Measurements from ENCODE around the gene UGT1A7.
A peak's percentile ranks its signal among the peaks of the same experiment; 100 is the strongest.
"Not testable (repeated sequence)": the region's sequence is repeated elsewhere in the genome, so short reads cannot be mapped to it uniquely, and the experiment has no call there.

UGT1A7 gene

DNA sequence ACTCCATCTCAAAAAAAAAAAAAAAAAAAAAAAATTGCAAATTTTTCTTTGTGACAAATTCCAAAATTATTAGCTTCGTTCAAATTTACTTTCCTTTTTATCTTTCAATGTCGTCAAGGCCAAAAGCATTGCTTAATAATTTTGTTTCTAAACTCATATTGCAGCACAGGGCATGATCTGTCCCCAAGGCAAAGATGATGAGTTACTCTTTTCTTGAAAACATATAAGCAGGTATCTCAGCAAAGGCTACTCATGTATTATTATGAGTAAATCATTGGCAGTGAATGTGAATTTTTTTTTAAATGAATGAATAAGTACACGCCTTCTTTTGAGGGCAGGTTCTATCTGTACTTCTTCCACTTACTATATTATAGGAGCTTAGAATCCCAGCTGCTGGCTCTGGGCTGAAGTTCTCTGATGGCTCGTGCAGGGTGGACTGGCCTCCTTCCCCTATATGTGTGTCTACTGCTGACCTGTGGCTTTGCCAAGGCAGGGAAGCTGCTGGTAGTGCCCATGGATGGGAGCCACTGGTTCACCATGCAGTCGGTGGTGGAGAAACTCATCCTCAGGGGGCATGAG lies at the start of gene UGT1A7:
UGT1A7 (plus strand) TSS at position 381 of the 579 bp plus-strand sequence; CDS start at position 418, 37 bp downstream.
- POLR2A ChIA-PET (ENCODE audit: low non-redundant PET), result no interaction called here
- DNase-seq (ENCODE audit: low spot score), result no peak
- TF ChIP-seq, protein P1, sequence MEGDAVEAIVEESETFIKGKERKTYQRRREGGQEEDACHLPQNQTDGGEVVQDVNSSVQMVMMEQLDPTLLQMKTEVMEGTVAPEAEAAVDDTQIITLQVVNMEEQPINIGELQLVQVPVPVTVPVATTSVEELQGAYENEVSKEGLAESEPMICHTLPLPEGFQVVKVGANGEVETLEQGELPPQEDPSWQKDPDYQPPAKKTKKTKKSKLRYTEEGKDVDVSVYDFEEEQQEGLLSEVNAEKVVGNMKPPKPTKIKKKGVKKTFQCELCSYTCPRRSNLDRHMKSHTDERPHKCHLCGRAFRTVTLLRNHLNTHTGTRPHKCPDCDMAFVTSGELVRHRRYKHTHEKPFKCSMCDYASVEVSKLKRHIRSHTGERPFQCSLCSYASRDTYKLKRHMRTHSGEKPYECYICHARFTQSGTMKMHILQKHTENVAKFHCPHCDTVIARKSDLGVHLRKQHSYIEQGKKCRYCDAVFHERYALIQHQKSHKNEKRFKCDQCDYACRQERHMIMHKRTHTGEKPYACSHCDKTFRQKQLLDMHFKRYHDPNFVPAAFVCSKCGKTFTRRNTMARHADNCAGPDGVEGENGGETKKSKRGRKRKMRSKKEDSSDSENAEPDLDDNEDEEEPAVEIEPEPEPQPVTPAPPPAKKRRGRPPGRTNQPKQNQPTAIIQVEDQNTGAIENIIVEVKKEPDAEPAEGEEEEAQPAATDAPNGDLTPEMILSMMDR (conservative IDR thresholded peaks at IDR 0.05; ENCODE audit: low read depth), result no peak
- H3K27ac ChIP-seq, result no peak within 1 kb of the TSS
- CTCF ChIA-PET, result interaction anchor here (0.7 kb wide), 1 partner anchor 136 kb away, joined by 3 read pairs; no protein-coding TSS in a partner anchor

DNA sequence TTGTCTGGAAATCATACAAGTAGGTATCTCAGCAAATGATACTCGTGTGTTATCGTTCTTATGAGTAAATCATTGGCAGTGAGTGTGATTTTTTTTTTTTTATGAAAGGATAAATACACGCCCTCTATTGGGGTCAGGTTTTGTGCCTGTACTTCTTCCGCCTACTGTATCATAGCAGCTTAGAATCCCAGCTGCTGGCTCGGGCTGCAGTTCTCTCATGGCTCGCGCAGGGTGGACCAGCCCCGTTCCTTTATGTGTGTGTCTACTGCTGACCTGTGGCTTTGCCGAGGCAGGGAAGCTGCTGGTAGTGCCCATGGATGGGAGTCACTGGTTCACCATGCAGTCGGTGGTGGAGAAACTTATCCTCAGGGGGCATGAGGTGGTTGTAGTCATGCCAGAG lies 45.4 kb upstream of the UGT1A7 start, which contains the start of gene UGT1A10:
UGT1A10 (plus strand) TSS at position 143 of the 400 bp plus-strand sequence; CDS start at position 218, 75 bp downstream.
- CTCF ChIA-PET; H3K27ac ChIP-seq; DNase-seq (ENCODE audit: low spot score); POLR2A ChIA-PET (ENCODE audit: low non-redundant PET): not testable (repeated sequence)

DNA sequence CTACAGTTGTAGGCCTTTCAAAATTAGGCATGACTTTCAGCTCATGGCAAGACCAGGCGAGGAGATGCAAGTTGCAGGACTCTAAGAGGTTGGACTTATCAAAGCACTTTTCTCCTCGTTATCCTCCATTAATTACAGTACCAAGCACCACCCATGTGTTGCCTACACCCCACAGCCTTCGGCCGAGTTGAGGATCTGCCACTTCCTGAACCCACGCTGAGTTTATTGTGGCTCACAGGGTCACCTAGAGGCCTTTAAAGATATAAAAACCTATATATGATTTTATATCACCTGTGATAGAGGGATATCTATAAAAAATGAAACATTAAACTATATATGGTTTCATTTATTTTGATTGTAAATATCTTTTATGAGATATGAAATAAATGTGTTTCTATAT lies 42.9 kb upstream of the UGT1A7 start:
- TF ChIP-seq, protein P1 (conservative IDR thresholded peaks at IDR 0.05; ENCODE audit: low read depth), result no peak
- no peak overlapping the region for H3K27ac ChIP-seq
- ChIA-PET CTCF (no interaction called here), POLR2A (ENCODE audit: low non-redundant PET) (no interaction called here)
- DNase-seq (ENCODE audit: low spot score), result no peak

DNA sequence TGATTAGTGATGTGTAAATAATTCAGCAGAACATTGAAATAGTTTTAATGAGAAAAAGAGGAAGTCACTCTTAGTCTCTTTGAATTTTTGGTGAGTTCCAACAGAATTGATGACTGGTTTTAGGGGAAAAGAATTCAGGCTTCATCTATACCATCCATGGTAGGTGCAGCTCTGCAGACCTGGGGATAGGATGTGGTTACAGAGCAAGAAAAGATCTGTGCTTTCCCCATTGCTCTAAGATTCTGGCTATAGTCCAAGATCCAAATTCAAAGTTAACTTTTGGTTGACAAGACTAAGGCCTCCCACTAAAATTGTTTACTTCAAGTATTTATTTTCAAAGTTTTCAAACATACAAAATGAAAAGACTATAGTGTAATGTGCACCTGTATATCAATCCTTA lies 41.8 kb upstream of the UGT1A7 start:
- ChIA-PET POLR2A (ENCODE audit: low non-redundant PET) (no interaction called here), CTCF (no interaction called here)

DNA sequence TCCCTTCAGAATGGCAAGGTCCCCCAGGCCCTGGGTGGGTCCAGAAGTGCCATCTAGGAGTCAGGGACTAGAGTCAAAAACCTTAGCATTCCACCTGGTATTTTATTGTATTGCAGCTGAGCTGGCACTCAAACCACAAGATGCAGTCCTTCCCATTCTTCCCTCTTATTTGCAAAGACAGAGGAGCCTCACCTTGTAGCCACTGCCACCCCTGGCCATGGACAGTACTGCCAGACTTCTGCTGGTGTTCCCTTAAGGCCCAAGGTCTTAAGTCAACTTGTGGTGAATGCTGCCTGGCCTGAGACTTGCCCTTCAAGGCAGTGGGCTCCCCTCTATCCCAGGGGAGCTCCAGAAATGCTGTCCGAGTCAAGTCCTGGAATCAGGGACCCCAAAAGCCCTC lies 38.6 kb upstream of the UGT1A7 start:
- POLR2A ChIA-PET (ENCODE audit: low non-redundant PET), result no interaction called here
- H3K27ac ChIP-seq, result no peak overlapping the region
- TF ChIP-seq, protein P1 (conservative IDR thresholded peaks at IDR 0.05; ENCODE audit: low read depth), result no peak
- CTCF ChIA-PET, result interaction anchor here (0.5 to 0.6 kb wide), 2 partner anchors 132 to 273 kb away, joined by 3 read pairs; no protein-coding TSS in a partner anchor
- no peak for DNase-seq (ENCODE audit: low spot score)

More for the DNA sequence above, 41.8 kb upstream of the UGT1A7 start:
- DNase-seq (ENCODE audit: low spot score), result no peak
- TF ChIP-seq, protein P1 (conservative IDR thresholded peaks at IDR 0.05; ENCODE audit: low read depth), result no peak
- H3K27ac ChIP-seq, result no peak overlapping the region

DNA sequence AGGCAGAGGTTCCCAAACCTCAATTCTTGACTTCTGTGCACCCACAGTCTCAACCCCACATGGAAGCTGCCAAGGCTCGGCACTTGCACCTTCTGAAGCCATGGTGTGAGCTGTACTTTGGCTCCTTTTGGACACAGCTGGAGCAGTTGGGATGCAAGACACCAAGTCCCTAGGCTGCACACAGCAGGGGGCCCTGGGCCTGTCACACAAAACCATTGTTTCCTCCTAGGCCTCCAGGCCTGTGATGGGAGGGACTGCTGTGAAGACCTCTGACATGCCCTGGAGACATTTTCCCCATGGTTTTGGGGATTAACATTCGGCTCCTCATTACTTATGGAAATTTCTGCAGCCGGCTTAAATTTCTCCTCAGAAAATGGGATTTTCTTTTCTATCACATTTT lies 35.7 kb upstream of the UGT1A7 start:
- POLR2A ChIA-PET (ENCODE audit: low non-redundant PET); DNase-seq (ENCODE audit: low spot score); CTCF ChIA-PET; H3K27ac ChIP-seq: not testable (repeated sequence)

DNA sequence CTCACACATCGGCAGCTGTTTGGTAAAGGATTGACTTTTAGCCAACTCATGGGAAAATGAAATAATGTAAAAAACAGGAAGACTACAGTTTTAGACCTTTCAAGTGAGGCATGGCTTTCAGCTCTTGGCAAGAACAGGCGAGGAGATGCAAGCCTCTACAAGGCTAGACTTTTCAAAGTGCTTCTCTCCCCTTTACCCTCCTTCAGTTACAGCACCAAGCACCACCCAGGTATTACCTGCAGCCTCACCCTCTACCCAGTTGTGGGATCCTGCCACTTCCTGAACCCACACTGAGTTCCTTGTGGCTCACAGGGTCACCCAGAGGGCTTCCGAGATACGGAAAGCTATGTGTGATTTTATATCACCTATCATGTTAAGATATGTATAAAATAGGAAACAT lies 30.7 kb upstream of the UGT1A7 start:
- CTCF ChIA-PET, result interaction anchor here (1.0 kb wide), 1 partner anchor 289 kb away, joined by 4 read pairs; no protein-coding TSS in a partner anchor
- peak overlapping the region; percentile 45 for H3K27ac ChIP-seq
- TF ChIP-seq, protein P1 (conservative IDR thresholded peaks at IDR 0.05; ENCODE audit: low read depth), result no peak
- no peak for DNase-seq (ENCODE audit: low spot score)
- POLR2A ChIA-PET (ENCODE audit: low non-redundant PET), result no interaction called here
